ENCODE measurements around the gene STOX2. TPM values are rescaled to one million over a fixed set of nuclear protein-coding genes. Genes with fewer than 3 reads are reported as not detected.

STOX2 gene
- total and polyA plus RNA-seq, 10 of the 15 experiments (the other 5 are each of a cell fraction or from before 2014, with no cell fraction given), result 0.01 to 1.2 (median 0.18) TPM; not detected in 4

DNA sequence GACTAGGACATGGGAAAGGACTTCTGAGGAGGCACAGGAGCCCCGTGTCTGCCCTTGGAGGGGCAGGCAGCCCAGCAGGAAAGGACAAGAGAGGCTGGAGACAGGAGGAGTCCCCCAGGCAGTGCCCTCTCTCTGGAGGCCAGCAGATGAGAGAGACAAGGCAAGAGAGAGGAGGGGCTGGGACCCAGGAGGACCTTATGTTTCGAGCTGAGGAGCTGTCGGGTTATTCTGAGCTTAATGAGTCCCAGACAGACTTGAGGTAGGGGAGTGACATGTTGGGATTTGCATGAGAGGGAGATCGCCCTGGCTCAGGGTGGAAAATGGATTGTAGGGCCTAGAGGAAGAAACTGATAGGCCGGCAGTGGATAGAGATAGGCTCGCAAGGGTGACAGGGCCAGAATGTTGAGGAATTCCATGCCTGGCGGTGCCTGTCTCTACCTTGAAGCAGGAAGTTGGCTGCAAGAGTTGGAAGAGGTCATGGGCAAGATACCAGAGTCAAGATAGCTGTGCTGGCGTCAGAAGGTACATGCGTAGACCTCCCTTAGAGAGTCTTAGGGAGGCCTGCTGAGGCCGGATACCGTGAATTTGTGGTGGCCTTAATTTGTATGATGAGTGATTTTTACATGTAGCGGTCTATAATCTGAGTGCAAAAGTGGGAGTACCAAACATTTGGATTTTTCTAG lies 19.4 kb downstream of the STOX2 start (continued):
- TF ChIP-seq BCL3 (IDR thresholded peaks at IDR 0.05; ENCODE audit: borderline replicate concordance, insufficient read depth, low read depth, low read length, poor library complexity, severe bottlenecking), result no peak
- no peak for TF ChIP-seq POLR2AphosphoS2 (IDR thresholded peaks at IDR 0.05; ENCODE audit: low read depth, low read length)

- no peak for ATAC-seq
- no peak overlapping the region for H3K4me3 ChIP-seq
- no peaks in the 10 kb centered on the region for H3K36me3 ChIP-seq (ENCODE audit: control insufficient read depth in 2 of 2, insufficient read depth in 2 of 2, low read length in 1 of 2)
- no peaks in the 10 kb centered on the region; a peak in 1 of 4 replicates for H3K27me3 ChIP-seq (replicated peaks in 1 of 2; ENCODE audit: control insufficient read depth in 2 of 2, insufficient read depth in 2 of 2, low read length in 1 of 2)
- intact Hi-C loops (cut with micrococcal nuclease; ENCODE audit: unreplicated experiment) (no loop called here), in situ Hi-C loops (cut with MboI) (no loop called here)
- BruUV-seq (replicated peaks), result no TSS peak
- FAIRE-seq, result no peak
- H4K20me1 ChIP-seq (ENCODE audit: control insufficient read depth, insufficient read depth), result no peaks in the 10 kb centered on the region
- DNase-seq (ENCODE audit: low read depth, low spot score), result no peak
- H3K79me2 ChIP-seq (ENCODE audit: control insufficient read depth, insufficient read depth, low read length), result no peaks in the 10 kb centered on the region
- no peak overlapping the region for H2AFZ ChIP-seq (ENCODE audit: control insufficient read depth, low read depth, low read length)
- SMC1A ChIA-PET (ENCODE audit: uncharacterized antibody, unreplicated experiment), result no interaction called here
- H3K27ac ChIP-seq (ENCODE audit: control insufficient read depth, insufficient read depth), result no peak overlapping the region
- no peaks in the 10 kb centered on the region; the same call in 2 of the 3 replicates for H3K9me3 ChIP-seq (replicated peaks; ENCODE audit: control insufficient read depth, insufficient read depth, low read length)
- POLR2A ChIA-PET, result no interaction called here
- RAD21 ChIA-PET (ENCODE audit: unreplicated experiment), result no interaction called here
- H3K4me2 ChIP-seq (ENCODE audit: control insufficient read depth, insufficient read depth), result no peak overlapping the region
- CTCF ChIA-PET, result interaction anchor here (0.7 kb wide), 1 partner anchor 196 kb away, joined by 4 read pairs; no protein-coding TSS in a partner anchor
- no peak overlapping the region for H3K9ac ChIP-seq (ENCODE audit: control insufficient read depth, insufficient read depth, low read length)
- no peaks in the 10 kb centered on the region for H3K4me1 ChIP-seq (ENCODE audit: control insufficient read depth, insufficient read depth, low read length)
- 55% methylated on average over 5 of the region's 5 CpGs for WGBS (ENCODE audit: insufficient coverage, insufficient replicate concordance, low lambda C conversion rate, missing lambda C conversion rate)
- no peak for TF ChIP-seq SRF (IDR thresholded peaks at IDR 0.05; ENCODE audit: low read depth in 2 of 2, low read length in 2 of 2)
- TF ChIP-seq CBFB (IDR thresholded peaks at IDR 0.05; ENCODE audit: low read depth), result no peak
- no peak for TF ChIP-seq BCL3 (IDR thresholded peaks at IDR 0.05; ENCODE audit: borderline replicate concordance, insufficient read depth, low read depth, low read length, poor library complexity, severe bottlenecking)
- TF ChIP-seq CBX3 (IDR thresholded peaks at IDR 0.05; ENCODE audit: borderline replicate concordance, low read depth), result no peak
- TF ChIP-seq NFYA (IDR thresholded peaks at IDR 0.05; ENCODE audit: borderline replicate concordance, low read depth, low read length), result no peak
- no peak for TF ChIP-seq ATF2 (IDR thresholded peaks at IDR 0.05; ENCODE audit: low read length)
- TF ChIP-seq DPF2 (IDR thresholded peaks at IDR 0.05), result no peak
- TF ChIP-seq, protein P1, sequence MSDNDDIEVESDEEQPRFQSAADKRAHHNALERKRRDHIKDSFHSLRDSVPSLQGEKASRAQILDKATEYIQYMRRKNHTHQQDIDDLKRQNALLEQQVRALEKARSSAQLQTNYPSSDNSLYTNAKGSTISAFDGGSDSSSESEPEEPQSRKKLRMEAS (IDR thresholded peaks at IDR 0.05; ENCODE audit: low read depth, low read length), result no peak
- no peak for TF ChIP-seq ZNF592 (IDR thresholded peaks at IDR 0.05)
- TF ChIP-seq NRF1 (conservative IDR thresholded peaks at IDR 0.05; ENCODE audit: low read depth, low read length), result no peak
- no peak for TF ChIP-seq JUNB (IDR thresholded peaks at IDR 0.05)
Observed at GRCh38 chr4:183926950-183927349, 21.8 kb downstream of the STOX2 start.

All from GM12878 (cell line).